AG04450 (cell line): ENCODE results near the gene KLF16. TPM values are rescaled to one million over a fixed set of nuclear protein-coding genes. Genes with fewer than 3 reads are reported as not detected.

Experiments used
- CTCF ChIA-PET: fragments of 300-600, 350-600 bp; formaldehyde crosslinking; extraction: SDS; loops from one replicate; lab custom pipeline; 2022; ENCODE audit warnings: antibody characterized with exemption, inconsistent platforms; lab: Charles Lee
- POLR2A ChIA-PET: fragments of 350-600 bp; formaldehyde crosslinking; extraction: SDS; loops from one replicate; lab custom pipeline; 2021; ENCODE audit warnings: antibody characterized with exemption, inconsistent platforms; lab: Yijun Ruan, JAX
- DNase-seq: peaks from one replicate; pipeline ENCODE4 v3.0.0-alpha.2; 2011; ENCODE audit warnings: low read depth, low spot score
- H3K27ac ChIP-seq: one replicate; pipeline ENCODE4 v1.5.1; 2012; ENCODE audit warnings: low read depth, low read length, control low read depth
- H3K27me3 ChIP-seq: one replicate; pipeline ENCODE4 v1.6.0; 2012; ENCODE audit warnings: low read length; ENCODE audit not compliant: control insufficient read depth, insufficient read depth
- H3K4me3 ChIP-seq: 2 replicates; pipeline ENCODE4 v1.5.1; 2011; ENCODE audit warnings: mild to moderate bottlenecking, low read depth, low read length, control low read depth
- H3K9me3 ChIP-seq: 2 replicates; pipeline ENCODE4 v1.5.1; 2012; ENCODE audit warnings: low read length; ENCODE audit not compliant: control insufficient read depth, insufficient read depth
- CTCF ChIP-seq: IDR thresholded peaks from 2 replicates; pipeline ENCODE4 v1.5.1; 2011; ENCODE audit warnings: low read depth, low read length, control low read depth, inconsistent platforms
- polyA plus RNA-seq: library from polyadenylated mRNA; depleted of rRNA; stranded (reverse); fragments of >200 nt; gene quantifications from 2 replicates; pipeline ENCODE4 v1.2.3, GENCODE V29; 2011

KLF16 gene
- polyA plus RNA-seq, 1 experiment = 3.4 TPM

- Histone ChIP-seq H3K4me3 (no peak overlapping the region), H3K27ac (no peak overlapping the region), H3K27me3 (no peaks in the 10 kb centered on the region), H3K9me3 (no peaks in the 10 kb centered on the region; the same call in 1 of the 2 replicates)
- CTCF ChIA-PET = interaction anchor here (2.2 kb wide), 1 partner anchor 11 kb away, joined by 9 read pairs; no protein-coding TSS in a partner anchor
- DNase-seq = no peak
- POLR2A ChIA-PET = no interaction called here
- no peak for TF ChIP-seq CTCF
Measured at GRCh38 chr19:1814833-1815604, 48.4 kb downstream of the KLF16 start.

- CTCF ChIA-PET = interaction anchor here (0.9 to 2.2 kb wide), 2 partner anchors 12 to 142 kb away, joined by 3 to 9 read pairs; no protein-coding TSS in a partner anchor
- POLR2A ChIA-PET = no interaction called here
- no peak for DNase-seq
Measured at GRCh38 chr19:1814391-1814790, 49.0 kb downstream of the KLF16 start.

GRCh38 chr19:1813192-1814182, 49.9 kb downstream of the KLF16 start:
- Histone ChIP-seq H3K4me3 (peak overlapping the region; percentile 73), H3K9me3 (no peaks in the 10 kb centered on the region; the same call in 1 of the 2 replicates), H3K27me3 (no peaks in the 10 kb centered on the region), H3K27ac (no peak overlapping the region)
- POLR2A ChIA-PET = no interaction called here
- CTCF ChIA-PET = interaction anchor here (0.9 to 2.2 kb wide), 2 partner anchors 13 to 142 kb away, joined by 3 to 9 read pairs; no protein-coding TSS in a partner anchor
- TF ChIP-seq CTCF = no peak
- no peak for DNase-seq

More at GRCh38 chr19:1814391-1814790, 49.0 kb downstream of the KLF16 start:
- Histone ChIP-seq H3K27me3 (no peaks in the 10 kb centered on the region), H3K4me3 (no peak overlapping the region), H3K27ac (no peak overlapping the region), H3K9me3 (no peaks in the 10 kb centered on the region; the same call in 1 of the 2 replicates)
- TF ChIP-seq CTCF = no peak

- peak; percentile 82 for DNase-seq
- CTCF ChIA-PET = no interaction called here
- POLR2A ChIA-PET = no interaction called here
- Histone ChIP-seq H3K4me3 (peak overlapping the region; percentile 73), H3K27ac (peak overlapping the region; percentile 65), H3K9me3 (no peaks in the 10 kb centered on the region; the same call in 1 of the 2 replicates), H3K27me3 (no peaks in the 10 kb centered on the region)
- peak; percentile 65 for TF ChIP-seq CTCF
Measured at GRCh38 chr19:1812426-1813191, 50.8 kb downstream of the KLF16 start.
